ENCODE data around the gene NR2E1. TPM values are rescaled to one million over a fixed set of nuclear protein-coding genes. Genes with fewer than 3 reads are reported as not detected.
A peak's percentile ranks its signal among the peaks of the same experiment; 100 is the strongest.

Gene NR2E1
- total RNA-seq, 4 donors from 2014 or later = not detected

GRCh38 chr6:108168090-108168463, 2.3 kb downstream of the NR2E1 start:
- no peaks in the 10 kb centered on the region for H3K36me3 ChIP-seq
- TF ChIP-seq CTCF (IDR thresholded peaks at IDR 0.05) (no peak), EP300 (IDR thresholded peaks at IDR 0.05; ENCODE audit: low read depth) (no peak), POLR2A (IDR thresholded peaks at IDR 0.05) (no peak), POLR2AphosphoS5 (IDR thresholded peaks at IDR 0.05) (no peak)
- H3K9me3 ChIP-seq = no peaks in the 10 kb centered on the region
- intact Hi-C loops (cut with DNase I; ENCODE audit: low total_unique reads) = no loop called here
- H3K27ac ChIP-seq = no peak overlapping the region
- peaks cover 100% of the 10 kb centered on the region for H3K27me3 ChIP-seq
- WGBS, 2 donors (ENCODE audit: low coverage in 1 of 2) = 20% methylated on average over 23 of the region's 23 CpGs; no CpG with 5 or more reads in 1 of the 2 donors
- no peak for DNase-seq
- H3K4me1 ChIP-seq = peaks cover 26 to 60% (median 43%) of the 10 kb centered on the region in 4 donors
- in situ Hi-C loops (cut with MboI; ENCODE audit: low pct_ligation_motif_present in 1 of 4, low pct_unique_long_range_greater_than_20kb in 1 of 4, low sequenced_read_pairs in 3 of 4) = no loop called here
- H3K4me3 ChIP-seq = peak overlapping the region in 2 of 4 donors; percentile 7 to 37

- in situ Hi-C loops (cut with MboI; ENCODE audit: low pct_ligation_motif_present in 1 of 4, low pct_unique_long_range_greater_than_20kb in 1 of 4, low sequenced_read_pairs in 3 of 4) = no loop called here
- Histone ChIP-seq H3K9me3 (no peaks in the 10 kb centered on the region), H3K4me1 (peaks cover 26 to 60% (median 43%) of the 10 kb centered on the region in 4 donors), H3K4me3 (peak overlapping the region in 2 of 4 donors; percentile 7 to 37), H3K36me3 (no peaks in the 10 kb centered on the region), H3K27ac (no peak overlapping the region), H3K27me3 (peaks cover 100% of the 10 kb centered on the region)
- intact Hi-C loops (cut with DNase I; ENCODE audit: low total_unique reads) = no loop called here
- TF ChIP-seq POLR2AphosphoS5 (IDR thresholded peaks at IDR 0.05) = no peak
- peak in 2 of 5 experiments; percentile 20 to 28 for TF ChIP-seq CTCF (IDR thresholded peaks at IDR 0.05)
- peak; percentile 29 for DNase-seq
- WGBS, 2 donors (ENCODE audit: low coverage in 1 of 2) = 4% methylated on average over 48 of the region's 63 CpGs; no CpG with 5 or more reads in 1 of the 2 donors
Observed at GRCh38 chr6:108168501-108169463, 3.0 kb downstream of the NR2E1 start.

GRCh38 chr6:108169464-108170331, 3.9 kb downstream of the NR2E1 start:
- Histone ChIP-seq H3K27me3 (peaks cover 100% of the 10 kb centered on the region), H3K9me3 (no peaks in the 10 kb centered on the region), H3K4me3 (peak overlapping the region in 2 of 4 donors; percentile 7 to 37), H3K27ac (no peak overlapping the region), H3K36me3 (no peaks in the 10 kb centered on the region), H3K4me1 (peaks cover 26 to 64% (median 44%) of the 10 kb centered on the region in 4 donors)
- intact Hi-C loops (cut with DNase I; ENCODE audit: low total_unique reads) = no loop called here
- no peak for TF ChIP-seq POLR2A (IDR thresholded peaks at IDR 0.05)
- TF ChIP-seq POLR2AphosphoS5 (IDR thresholded peaks at IDR 0.05) = no peak
- TF ChIP-seq CTCF (IDR thresholded peaks at IDR 0.05) = no peak
- no peak for TF ChIP-seq EP300 (IDR thresholded peaks at IDR 0.05; ENCODE audit: low read depth)
- in situ Hi-C loops (cut with MboI; ENCODE audit: low pct_ligation_motif_present in 1 of 4, low pct_unique_long_range_greater_than_20kb in 1 of 4, low sequenced_read_pairs in 3 of 4) = no loop called here
- DNase-seq = no peak
- 12 to 20% methylated on average over 7 to 50 of the region's 55 CpGs for WGBS, 2 donors (ENCODE audit: low coverage in 1 of 2)

Data from transverse colon (tissue), 4 donors.